RKO (cell line): ENCODE measurements around the gene SMOC1.

ENCODE experiments used
- DNase-seq: peaks from one replicate; pipeline ENCODE4 v3.0.0-alpha.2; 2016; ENCODE audit warnings: low spot score

The SMOC1 gene

DNA sequence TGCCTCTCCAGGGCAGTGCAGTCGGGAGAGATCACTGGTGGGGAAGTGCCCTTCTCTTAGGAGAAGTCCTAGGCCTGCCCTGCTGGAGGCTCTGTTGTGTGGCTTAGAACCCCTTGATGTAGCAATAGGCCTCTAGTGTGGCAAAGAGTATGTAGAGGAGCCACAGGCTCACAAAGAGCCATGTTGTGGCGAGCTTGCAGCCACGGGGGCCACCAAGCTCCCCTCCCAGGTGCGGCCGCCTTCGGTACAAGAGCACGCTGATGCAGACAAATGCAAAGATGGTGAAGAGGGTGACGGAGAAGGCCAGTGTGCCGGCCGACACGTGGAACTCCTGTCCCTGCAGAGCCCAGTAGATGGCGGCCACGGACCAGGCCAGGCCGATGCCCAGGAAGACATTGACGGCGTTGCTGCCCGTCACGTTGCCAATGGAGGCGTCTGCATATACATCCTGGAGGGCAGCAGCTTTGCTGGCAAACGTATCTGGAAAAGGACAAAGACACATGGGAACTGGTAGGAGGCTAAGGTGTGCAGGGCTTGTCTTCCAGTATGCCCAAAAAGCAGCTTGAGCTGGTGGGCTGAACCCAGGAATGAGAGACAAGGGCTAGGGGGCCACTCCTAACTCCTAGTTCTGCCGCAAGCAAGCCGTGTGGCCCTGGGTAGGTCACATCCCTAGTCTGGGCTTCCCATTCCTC, 166.8 kb downstream of the SMOC1 start:
- DNase-seq, result no peak

DNA sequence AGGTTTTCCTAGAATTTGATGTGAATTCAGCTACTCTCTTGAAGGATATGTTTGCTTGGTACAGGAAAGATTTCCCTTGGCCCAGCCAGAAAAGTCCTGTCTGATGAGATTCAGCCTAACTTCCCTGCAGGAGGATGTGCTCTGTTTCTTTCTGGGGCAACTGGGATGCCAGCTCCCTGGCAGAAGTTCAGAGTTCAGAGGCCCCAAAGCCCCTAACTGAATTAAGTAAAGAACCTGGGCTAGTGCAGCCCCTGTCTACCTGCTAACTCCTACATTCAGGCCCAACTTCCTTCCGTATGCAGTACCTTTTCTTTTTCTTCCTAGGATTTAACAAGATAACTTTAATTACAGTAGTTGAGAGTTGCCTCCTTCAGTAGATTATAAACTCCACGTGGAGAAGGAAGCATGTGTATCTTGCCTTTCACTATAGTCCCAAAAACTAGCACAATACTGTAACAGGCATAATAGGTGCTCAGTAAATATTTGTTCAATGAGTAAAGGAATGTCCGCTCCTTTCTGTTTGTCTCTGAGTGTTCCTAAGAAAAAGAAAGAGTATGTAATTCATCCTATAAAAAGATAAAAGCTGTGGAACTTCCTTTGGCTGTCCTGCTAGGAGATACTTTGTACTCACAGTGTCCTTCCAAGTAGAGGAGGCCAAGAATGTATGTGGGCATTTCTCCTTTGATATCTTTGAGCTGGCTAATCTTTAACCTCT, 168.5 kb downstream of the SMOC1 start:
- DNase-seq, result no peak

DNA sequence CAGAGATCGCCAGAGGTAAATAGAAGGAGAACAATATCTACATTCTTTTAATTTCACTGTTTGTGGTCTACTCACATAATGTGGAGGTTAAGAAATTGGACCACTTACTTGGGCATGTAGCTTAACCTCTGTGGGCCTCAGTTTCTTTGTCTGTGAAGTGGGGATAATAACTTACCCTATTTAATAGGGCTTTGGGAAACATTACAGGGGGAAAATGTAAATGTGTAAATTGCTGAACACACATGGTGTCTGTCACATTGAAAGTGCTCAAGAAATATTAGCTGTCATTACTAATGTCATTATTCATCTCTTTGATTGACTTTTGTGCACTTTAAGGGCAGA, 169.1 kb downstream of the SMOC1 start:
- DNase-seq, result no peak

DNA sequence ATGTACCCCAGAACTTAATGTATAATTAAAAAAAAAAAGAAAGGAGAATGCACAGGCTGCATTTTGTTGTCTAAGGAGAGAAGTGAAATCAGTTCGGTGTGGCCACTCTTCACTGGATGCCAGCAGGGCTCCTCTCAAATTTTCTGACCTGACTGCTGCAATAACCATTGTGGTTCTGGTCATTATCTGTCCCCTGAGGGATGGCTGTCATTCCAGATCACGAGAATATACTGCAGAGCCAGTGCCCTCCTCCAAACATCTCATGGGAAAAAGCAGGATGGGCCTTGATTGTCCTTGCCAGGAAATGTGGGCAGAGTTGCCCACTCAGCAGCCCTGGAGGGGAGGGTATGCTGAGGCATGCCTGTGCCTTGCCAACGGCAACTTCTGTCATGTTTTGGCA, 170.4 kb downstream of the SMOC1 start:
- DNase-seq, result no peak

DNA sequence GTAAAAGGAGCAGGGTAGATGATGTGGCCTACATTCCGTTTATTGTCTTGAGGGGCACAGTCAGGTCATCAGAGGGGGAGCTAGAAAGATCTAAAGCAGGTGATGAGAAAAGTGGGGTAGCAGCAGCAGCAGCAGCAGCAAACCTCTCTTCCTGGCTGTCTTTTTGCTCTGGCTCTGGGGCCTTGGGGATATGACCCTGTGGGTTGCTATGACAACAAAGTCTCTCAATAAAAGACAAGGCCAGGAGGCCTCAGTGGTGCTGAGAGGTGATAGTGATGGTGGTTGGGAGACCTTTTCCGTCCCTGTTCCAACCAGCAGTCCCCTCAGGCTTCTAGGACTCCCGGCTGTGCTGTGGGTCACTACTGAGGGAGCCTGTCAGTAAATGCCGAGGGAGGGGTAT, 170.9 kb downstream of the SMOC1 start:
- DNase-seq, result no peak

DNA sequence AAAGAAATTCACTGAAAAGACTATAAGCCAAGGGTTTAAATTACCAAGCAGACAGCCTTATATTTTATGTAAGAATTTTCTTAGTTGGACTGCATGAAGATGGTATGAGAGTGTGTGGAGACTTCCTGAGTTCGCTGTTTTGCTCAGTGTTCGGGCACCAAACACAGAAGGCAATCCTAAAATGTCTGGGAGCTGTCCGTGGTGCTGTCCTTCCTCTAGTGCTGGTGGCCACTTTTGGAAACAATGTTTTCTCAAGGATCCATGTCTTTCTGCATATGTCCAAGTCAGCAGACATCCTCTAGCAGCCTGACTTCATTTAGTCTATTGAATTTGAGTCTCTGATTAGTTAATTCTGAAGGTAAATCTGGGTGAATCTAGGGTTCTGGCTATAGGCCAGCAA, 173.8 kb downstream of the SMOC1 start:
- DNase-seq, result peak; percentile 42

DNA sequence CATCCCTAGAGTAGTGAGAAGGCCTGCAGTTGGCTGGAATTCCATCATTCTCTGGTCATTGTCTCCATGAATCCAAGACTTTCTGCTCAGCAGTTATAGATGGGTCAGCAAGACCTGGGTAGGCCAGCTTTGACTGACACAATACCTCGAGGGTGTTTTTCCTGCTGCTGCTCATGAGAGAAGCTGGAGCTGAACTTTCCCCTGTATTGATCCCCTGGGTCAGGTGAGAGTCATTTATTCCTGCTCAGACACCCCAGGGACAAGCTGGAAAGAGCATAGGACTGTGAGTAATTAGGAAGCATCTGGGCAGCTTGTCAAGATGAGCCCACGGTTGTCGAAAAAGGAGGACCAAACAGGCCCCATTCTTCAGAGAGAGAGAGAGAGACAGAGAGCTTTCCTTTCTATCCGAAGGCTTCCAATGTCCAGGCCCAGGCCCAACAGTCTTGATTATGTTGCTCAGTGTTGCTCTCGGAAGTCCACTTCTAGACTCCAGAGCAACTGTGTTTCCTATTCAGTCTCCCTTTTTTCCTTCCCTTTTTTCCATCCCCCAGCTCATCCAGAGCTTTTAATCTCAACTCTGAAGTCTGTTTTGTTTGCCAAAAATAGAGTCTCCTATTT, 178.4 kb downstream of the SMOC1 start:
- DNase-seq, result no peak

DNA sequence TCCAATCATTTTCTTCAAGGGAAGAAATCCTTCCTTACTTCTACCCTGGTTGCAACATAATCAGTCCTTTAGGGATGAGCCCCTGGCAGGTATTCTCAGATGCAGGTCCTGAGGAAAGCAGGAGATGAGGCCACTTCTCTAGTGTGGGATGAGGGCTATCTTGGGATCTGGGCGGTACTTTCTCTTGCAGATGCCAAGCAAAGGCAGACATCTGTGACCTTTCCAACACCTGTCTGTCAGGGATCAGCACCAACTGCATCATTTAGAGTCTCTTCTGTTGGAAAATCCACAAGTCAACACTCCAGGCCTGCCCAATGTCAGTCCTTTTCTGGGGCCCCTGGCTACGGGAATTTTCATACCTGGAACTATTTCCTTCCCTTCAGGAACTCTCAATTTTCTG, 180.3 kb downstream of the SMOC1 start:
- DNase-seq, result no peak

DNA sequence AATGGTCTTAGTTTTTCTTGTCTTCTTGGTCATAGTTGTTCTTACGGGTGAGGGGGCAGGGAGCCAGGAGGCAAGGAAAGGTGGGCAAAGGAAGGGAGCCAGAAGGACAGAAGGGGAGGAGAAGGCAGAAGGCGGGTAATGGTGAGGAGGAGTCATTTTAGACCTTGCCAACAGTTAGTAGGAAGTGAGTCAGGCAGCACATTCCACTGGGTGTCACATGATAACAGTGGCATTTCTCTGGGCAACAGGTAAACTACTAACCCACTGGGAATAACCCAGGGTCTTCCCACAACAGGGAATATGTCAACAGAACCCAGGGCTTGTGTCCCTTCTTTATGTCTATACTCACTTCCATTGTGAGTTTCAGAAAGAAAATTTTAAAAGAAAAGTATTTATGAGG, 181.9 kb downstream of the SMOC1 start:
- DNase-seq, result no peak

DNA sequence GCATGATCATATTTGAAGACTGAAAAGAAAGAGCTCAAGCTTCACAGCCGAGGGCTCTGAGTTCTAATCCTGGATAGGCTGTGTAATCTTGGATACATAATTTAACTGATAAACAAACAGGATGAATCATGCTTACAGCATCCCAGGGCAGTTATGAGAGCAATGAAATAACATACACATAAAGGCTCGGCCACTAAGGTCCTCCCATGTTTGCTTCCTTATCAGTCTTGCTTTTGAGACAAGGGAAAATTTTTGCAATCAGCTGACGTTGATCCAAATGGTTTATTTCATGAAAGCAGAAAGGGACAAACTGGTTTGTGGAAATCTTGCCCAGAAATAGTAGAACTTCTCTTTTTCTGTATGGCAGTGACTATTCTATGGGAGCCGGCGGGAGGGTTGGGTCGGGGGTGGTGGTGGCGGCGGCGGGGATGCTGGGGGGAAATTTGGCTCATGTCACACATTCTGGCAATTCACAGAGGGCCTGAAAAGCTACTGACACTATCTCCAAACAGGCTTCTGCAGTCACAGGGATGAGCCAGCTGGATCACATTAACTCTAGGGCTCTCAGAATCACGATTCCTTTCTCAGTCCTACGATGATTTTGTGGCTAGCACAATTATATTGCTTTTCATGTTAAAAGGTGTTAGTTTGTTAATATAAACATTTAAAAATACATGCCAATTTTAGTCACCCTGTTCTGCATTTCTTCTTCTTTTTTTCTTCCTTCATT, 185.1 kb downstream of the SMOC1 start:
- no peak for DNase-seq

DNA sequence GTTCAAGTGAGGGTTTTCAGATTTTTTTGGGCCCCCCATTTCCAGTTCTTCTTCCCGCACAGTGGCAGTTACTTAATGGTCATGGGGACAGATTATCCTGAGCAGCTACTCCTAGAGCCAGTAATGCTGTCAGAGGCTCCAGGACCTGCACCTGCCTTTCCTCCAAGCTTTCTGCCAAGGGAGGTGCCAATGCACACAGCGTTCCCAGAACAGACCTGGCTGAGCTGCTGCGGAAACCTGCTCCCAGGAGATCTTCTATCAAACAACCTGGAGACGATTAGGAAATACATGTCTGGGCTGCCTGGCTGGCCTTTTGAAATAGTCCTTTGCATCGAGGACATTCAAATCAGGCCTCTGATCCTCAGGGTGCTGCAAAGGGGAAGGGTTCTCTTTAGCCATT, 188.6 kb downstream of the SMOC1 start:
- DNase-seq, result no peak

DNA sequence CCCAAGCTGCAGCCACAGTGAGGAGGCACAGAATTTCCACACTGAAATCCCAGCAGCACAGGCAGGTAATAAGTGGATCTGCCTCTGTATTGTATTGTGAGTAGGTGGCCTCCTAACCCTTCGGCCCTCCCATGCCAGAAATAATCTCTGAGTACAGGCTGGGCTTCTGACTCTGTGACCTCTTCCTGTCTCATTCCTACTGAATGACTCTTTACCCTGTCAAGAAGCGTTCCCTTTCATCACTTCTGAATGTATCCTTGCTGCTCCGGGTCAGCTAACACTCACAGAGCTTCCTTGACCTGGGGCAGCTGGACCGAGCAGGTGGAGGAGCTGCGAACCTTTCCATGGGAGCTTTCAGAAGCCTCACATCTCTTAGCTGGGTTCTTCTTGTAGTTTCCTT, 190.0 kb downstream of the SMOC1 start:
- DNase-seq, result no peak

DNA sequence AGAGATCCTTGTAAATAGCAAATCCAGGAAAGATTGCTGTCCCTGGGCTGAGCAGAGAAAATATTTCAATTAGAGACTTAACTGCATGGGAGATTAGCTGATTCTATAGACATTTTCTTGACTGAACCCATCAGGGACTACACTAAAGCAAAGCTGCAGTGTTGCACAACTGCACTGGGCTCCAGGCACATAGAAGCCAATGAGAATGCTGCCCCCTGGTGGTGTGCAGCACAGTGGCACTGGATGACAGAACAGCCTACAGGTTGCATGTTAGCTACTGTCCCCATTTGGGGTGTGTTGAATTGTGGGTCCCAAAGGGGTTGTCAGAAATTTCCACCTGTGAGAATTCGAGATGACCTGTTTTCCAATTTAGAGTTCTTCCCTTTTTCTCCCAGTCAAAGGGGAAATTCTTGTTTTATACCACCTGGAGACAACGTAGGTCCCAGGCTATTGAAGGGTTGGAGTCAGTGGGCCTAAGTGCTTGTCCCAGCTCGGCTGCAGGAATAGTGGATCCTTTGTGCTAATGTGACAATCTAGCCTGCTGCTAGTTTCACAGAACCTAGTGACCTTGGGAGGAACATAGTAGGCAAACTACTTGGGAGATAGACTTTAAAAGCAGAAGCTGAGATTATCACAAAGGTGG, 194.8 kb downstream of the SMOC1 start:
- peak; percentile 72 for DNase-seq

DNA sequence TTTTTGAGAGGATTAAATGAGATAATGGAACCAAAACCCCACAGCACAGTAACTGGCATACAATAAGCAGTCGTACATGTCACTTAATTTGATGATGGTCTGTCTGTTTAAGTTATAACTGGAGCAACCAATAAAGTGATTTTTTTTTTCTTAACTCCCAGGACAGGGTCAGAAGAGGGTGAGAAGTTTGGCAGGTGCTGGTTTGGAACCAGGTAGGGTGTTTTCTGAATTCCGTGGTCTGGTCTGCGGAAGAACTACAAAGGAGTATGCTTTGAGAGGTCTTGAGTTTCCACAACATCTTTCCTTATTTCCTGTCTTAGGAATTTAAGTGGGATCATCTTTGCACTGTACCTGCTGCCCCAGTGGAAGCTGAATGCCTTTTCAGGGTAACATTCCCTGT, 197.8 kb downstream of the SMOC1 start:
- DNase-seq, result no peak

DNA sequence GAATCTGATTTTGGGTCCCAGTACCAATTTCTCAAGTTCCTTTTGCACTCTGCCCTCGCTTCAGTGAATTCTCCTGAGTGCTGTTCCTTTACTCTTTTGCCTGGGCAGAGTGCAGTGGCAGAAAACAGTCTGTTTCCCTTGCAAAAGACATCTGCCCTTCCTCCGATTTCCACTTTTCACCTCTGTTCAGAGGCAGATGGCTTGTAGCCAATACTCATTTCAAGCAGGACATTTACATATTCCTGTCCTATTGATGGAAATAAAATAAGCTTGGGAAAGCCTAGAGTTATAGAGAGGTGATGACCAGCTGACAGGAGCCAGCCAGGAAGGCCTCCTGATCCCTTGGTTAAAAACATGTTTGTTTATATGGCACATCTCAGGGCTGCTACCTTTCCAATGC, 198.5 kb downstream of the SMOC1 start:
- DNase-seq, result no peak

DNA sequence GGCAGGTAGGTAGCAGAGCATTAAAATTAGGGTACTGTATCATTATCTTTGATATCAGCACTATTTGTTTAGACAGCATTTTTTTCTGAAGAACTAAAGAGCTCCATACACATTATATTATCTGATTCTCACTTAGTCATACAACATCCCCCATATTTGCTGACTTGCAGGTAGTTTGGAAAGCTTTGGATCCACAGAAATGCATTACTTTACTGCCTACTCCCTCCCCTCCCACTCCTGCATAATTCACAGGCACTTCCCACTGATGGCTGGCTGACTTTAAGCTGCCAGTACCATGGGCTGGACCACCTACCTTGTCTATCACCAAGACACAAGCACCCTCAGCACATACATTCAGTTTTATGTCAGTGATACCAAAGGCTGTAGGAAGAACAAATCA, 199.1 kb downstream of the SMOC1 start:
- no peak for DNase-seq

DNA sequence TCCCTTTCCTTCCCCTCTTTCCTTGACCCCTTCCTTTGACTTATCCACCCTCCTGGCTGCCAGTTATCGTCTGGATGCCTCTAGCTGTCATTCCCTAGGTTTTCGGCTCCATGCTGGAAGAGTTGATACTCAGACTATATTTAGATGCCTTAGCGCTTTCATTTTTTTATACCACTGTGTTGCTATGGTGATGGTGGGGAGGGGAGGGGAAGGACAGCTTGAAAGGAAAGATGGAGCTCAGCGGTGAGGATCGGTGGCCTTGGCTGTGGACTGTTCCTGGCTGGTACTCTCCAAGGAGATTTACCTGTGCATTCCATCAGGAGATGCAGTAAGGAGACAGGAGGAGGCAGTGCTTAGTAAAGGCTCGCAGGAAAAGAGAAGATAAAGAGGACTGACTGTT, 200.9 kb downstream of the SMOC1 start:
- DNase-seq, result no peak
